DND-41 (cell line): ENCODE measurements around the gene ARHGAP45.

Source experiments
- ATAC-seq: fragments of 200-7000 bp; cut with Tn5 transposase; 3 replicates; pipeline ENCODE4 v1.9.1; 2021; ENCODE audit warnings: low read depth; ENCODE audit not compliant: insufficient read depth
- DNase-seq: peaks from one replicate; pipeline ENCODE4 v3.0.0-alpha.2; 2020
- H2AFZ ChIP-seq: 2 replicates; pipeline ENCODE4 v1.6.0; 2012; ENCODE audit warnings: low read depth, low read length
- H3K27ac ChIP-seq: 2 replicates; pipeline ENCODE4 v1.5.1; 2012; ENCODE audit warnings: low read length, inconsistent platforms
- H3K27me3 ChIP-seq: fragments of 200-600 bp; sonication (generic); 2 replicates; pipeline ENCODE4 v1.6.0; 2012; ENCODE audit warnings: low read length, mild to moderate bottlenecking, inconsistent platforms; ENCODE audit not compliant: insufficient read depth, poor library complexity
- H3K36me3 ChIP-seq: 2 replicates; pipeline ENCODE4 v1.5.1; 2012; ENCODE audit warnings: low read length, inconsistent platforms; ENCODE audit not compliant: insufficient read depth
- H3K4me1 ChIP-seq: 2 replicates; pipeline ENCODE4 v1.5.1; 2012; ENCODE audit warnings: mild to moderate bottlenecking, low read length; ENCODE audit not compliant: insufficient read depth
- H3K4me2 ChIP-seq: 2 replicates; pipeline ENCODE4 v1.6.0; 2012; ENCODE audit warnings: mild to moderate bottlenecking, moderate library complexity, low read length, inconsistent platforms; ENCODE audit not compliant: insufficient read depth
- H3K4me3 ChIP-seq, 2 experiments: fragments of 200-600 bp in 1 of 2; shearing (Covaris generic) in 1 of 2; 2 replicates each; pipeline ENCODE4 v1.5.1; 2012 to 2016; ENCODE audit warnings: inconsistent platforms in 2 of 2, low read length in 2 of 2, mild to moderate bottlenecking in 2 of 2, low read depth in 1 of 2, moderate library complexity in 1 of 2
- H3K79me2 ChIP-seq: 2 replicates; pipeline ENCODE4 v1.6.0; 2012; ENCODE audit warnings: low read length, inconsistent platforms; ENCODE audit not compliant: insufficient read depth
- H3K9ac ChIP-seq: 2 replicates; pipeline ENCODE4 v1.6.0; 2012; ENCODE audit warnings: low read depth, mild to moderate bottlenecking, inconsistent platforms, low read length, moderate library complexity
- H3K9me3 ChIP-seq: 2 replicates; pipeline ENCODE4 v1.5.1; 2012; ENCODE audit warnings: low read length, moderate library complexity, mild to moderate bottlenecking, inconsistent platforms; ENCODE audit not compliant: insufficient read depth, severe bottlenecking
- H4K20me1 ChIP-seq: 2 replicates; pipeline ENCODE4 v1.6.0; 2012; ENCODE audit warnings: low read length; ENCODE audit not compliant: insufficient read depth
- CTCF ChIP-seq: IDR thresholded peaks from 2 replicates; pipeline ENCODE4 v1.5.1; 2012; ENCODE audit warnings: borderline replicate concordance, low read length, moderate library complexity, mild to moderate bottlenecking; ENCODE audit not compliant: poor library complexity, severe bottlenecking; ENCODE audit errors: extremely low read depth
- EZH2 ChIP-seq: IDR thresholded peaks from 3 replicates; pipeline ENCODE4 v1.6.1; 2012; ENCODE audit warnings: borderline replicate concordance, low read depth, mild to moderate bottlenecking, moderate library complexity, low read length, inconsistent platforms; ENCODE audit not compliant: severe bottlenecking

The ARHGAP45 gene

DNA sequence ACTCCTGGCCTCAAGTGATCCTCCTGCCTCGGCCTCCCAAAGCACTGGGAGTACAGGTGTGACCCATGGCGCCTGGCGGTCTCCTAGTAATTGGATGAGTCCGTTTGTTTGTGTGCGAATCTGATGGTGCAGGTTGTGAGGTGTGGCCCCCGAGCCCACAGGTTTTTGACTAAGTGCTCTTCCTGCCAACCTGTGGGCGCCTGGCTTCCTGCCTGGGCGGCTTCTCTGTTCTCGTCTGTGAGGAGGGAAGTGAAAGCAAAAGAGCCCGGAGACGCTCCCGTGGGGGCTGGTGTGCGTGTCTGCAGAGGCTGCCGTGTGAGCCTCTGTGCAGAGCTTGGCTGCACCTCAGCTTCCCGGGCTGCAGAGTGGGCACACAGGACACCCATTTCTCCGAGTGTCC lies 10.0 kb downstream of the ARHGAP45 start:
- peak overlapping the region; percentile 73 for H3K27ac ChIP-seq
- peaks cover 26% of the 10 kb centered on the region for H4K20me1 ChIP-seq
- TF ChIP-seq CTCF (no peak), EZH2 (no peak)
- DNase-seq, result peak; percentile 92
- no peak overlapping the region for H2AFZ ChIP-seq
- H3K27me3 ChIP-seq, result no peaks in the 10 kb centered on the region
- peaks cover 67% of the 10 kb centered on the region for H3K36me3 ChIP-seq
- peak overlapping the region; percentile 52 for H3K4me2 ChIP-seq
- 0 out of 4 replicates have a peak overlapping the region, but pooled peaks of 1 of the 2 experiments have one; percentile 22 for H3K4me3 ChIP-seq
- ATAC-seq, result peak; percentile 90
- peaks cover 42% of the 10 kb centered on the region for H3K4me1 ChIP-seq
- peaks cover 17% of the 10 kb centered on the region for H3K79me2 ChIP-seq
- no peaks in the 10 kb centered on the region for H3K9me3 ChIP-seq
- H3K9ac ChIP-seq, result peak overlapping the region; percentile 38

- Histone ChIP-seq H4K20me1 (peaks cover 20% of the 10 kb centered on the region), H3K9ac (no peak overlapping the region), H2AFZ (no peak overlapping the region), H3K79me2 (peaks cover 10% of the 10 kb centered on the region; the same call in 1 of the 2 replicates), H3K36me3 (peaks cover 78% of the 10 kb centered on the region), H3K4me3 (no peak overlapping the region), H3K4me1 (peaks cover 32% of the 10 kb centered on the region), H3K27me3 (no peaks in the 10 kb centered on the region), H3K9me3 (no peaks in the 10 kb centered on the region), H3K27ac (no peak overlapping the region), H3K4me2 (no peak overlapping the region)
- ATAC-seq (no peak), DNase-seq (no peak)
- no peak for TF ChIP-seq EZH2
- no peak for TF ChIP-seq CTCF
Measured at GRCh38 chr19:1079566-1080111, 12.7 kb downstream of the ARHGAP45 start.

DNA sequence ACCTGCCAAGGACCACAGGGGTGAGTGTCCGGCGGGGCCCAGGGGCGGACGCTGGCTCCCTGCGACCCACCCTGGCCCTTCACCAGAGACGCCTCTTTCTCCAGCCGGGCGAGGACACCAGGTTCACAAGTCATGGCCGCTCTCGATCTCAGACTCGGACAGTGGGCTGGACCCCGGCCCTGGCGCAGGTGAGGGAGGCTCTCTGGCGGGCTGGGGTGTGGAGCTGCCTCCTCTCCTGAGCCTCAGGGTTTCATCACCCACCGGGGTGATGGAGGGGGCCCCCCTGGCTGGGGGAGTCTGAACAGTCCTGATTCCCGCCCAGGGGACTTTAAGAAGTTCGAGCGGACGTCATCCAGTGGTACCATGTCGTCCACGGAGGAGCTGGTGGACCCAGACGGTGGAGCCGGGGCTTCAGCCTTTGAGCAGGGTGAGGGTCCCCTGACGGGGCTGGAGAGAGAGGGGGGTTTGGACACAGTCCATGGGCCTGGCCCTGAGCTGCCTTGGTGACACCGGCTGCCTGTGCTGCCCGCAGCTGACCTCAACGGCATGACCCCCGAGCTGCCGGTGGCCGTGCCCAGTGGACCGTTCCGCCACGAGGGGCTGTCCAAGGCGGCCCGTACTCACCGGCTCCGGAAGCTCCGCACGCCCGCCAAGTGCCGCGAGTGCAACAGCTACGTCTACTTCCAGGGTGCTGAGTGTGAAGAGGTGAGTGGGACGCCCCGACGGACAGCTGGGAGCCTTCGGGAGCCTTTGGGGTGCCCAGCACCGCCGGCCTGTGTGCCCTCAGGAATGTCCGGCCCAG lies 13.6 kb downstream of the ARHGAP45 start:
- no peak overlapping the region for H3K9ac ChIP-seq
- no peak for DNase-seq
- no peaks in the 10 kb centered on the region for H3K9me3 ChIP-seq
- no peaks in the 10 kb centered on the region for H3K27me3 ChIP-seq
- peaks cover 7% of the 10 kb centered on the region; the same call in 1 of the 2 replicates for H3K79me2 ChIP-seq
- no peak overlapping the region for H3K27ac ChIP-seq
- ATAC-seq, result no peak
- TF ChIP-seq EZH2 (no peak), CTCF (no peak)
- H2AFZ ChIP-seq, result no peak overlapping the region
- H3K4me1 ChIP-seq, result peaks cover 24% of the 10 kb centered on the region
- no peak overlapping the region for H3K4me2 ChIP-seq
- peaks cover 24% of the 10 kb centered on the region for H4K20me1 ChIP-seq
- H3K4me3 ChIP-seq, result no peak overlapping the region
- H3K36me3 ChIP-seq, result peaks cover 79% of the 10 kb centered on the region
